Thyroid gland (tissue), 4 donors: ENCODE measurements around the gene UFSP2.

ENCODE experiments used
- CTCF ChIP-seq, 6 experiments: fragments of 200-600 bp in 3 of 6; fragments of 450-650 bp in 3 of 6; sonication (generic) in 3 of 6; IDR thresholded peaks; one replicate each; pipeline ENCODE4 v1.5.1; 2016 to 2019; ENCODE audit warnings: antibody characterized with exemption in 6 of 6, mild to moderate bottlenecking in 2 of 6, inconsistent platforms in 1 of 6, moderate library complexity in 1 of 6
- POLR2A ChIP-seq, 2 donors: fragments of 450-650 bp; IDR thresholded peaks; one replicate each; pipeline ENCODE4 v1.6.1; 2017; ENCODE audit warnings: antibody characterized with exemption in 2 of 2, mild to moderate bottlenecking in 2 of 2, moderate library complexity in 1 of 2

GRCh38 chr4:185380320-185380719 lies 45.4 kb downstream of the UFSP2 start:
- no peak for TF ChIP-seq POLR2A (IDR thresholded peaks at IDR 0.05)
- TF ChIP-seq CTCF (IDR thresholded peaks at IDR 0.05) = no peak
